Sigmoid colon (tissue), 7 donors: ENCODE data around the gene BNIP3. TPM values are rescaled to one million over a fixed set of nuclear protein-coding genes. Genes with fewer than 3 reads are reported as not detected.

Experiments used
- DNase-seq: peaks from one replicate; pipeline ENCODE4 v3.0.0-alpha.2; 2019
- H3K27ac ChIP-seq, 4 donors: fragments of 200-600 bp; sonication (generic); one replicate each; pipeline ENCODE4 v1.5.1; 2016 to 2019; ENCODE audit warnings: mild to moderate bottlenecking in 1 of 4
- H3K27me3 ChIP-seq, 3 donors: fragments of 200-600 bp; sonication (generic); one replicate each; pipeline ENCODE4 v1.5.1; 2019; ENCODE audit warnings: mild to moderate bottlenecking in 1 of 3
- H3K36me3 ChIP-seq, 4 donors: fragments of 200-600 bp; sonication (generic); one replicate each; pipeline ENCODE4 v1.5.1; 2016 to 2019
- H3K4me1 ChIP-seq, 4 donors: fragments of 200-600 bp; sonication (generic); one replicate each; pipeline ENCODE4 v1.5.1; 2017 to 2019
- H3K4me3 ChIP-seq, 4 donors: fragments of 200-600 bp; sonication (generic); one replicate each; pipeline ENCODE4 v1.5.1; 2017 to 2019; ENCODE audit warnings: mild to moderate bottlenecking in 2 of 4, moderate library complexity in 1 of 4
- H3K9me3 ChIP-seq, 4 donors: fragments of 200-600 bp in 3 of 4; sonication (generic) in 3 of 4; one replicate each; pipeline versions ENCODE4 v1.5.1 to v1.6.1; 2013 to 2019
- EP300 ChIP-seq, 4 donors: sonication (generic); formaldehyde crosslinking; IDR thresholded peaks; one replicate each; pipeline ENCODE4 v1.6.1; 2017; ENCODE audit warnings: antibody characterized with exemption in 4 of 4
- POLR2A ChIP-seq, 2 donors: fragments of 450-650 bp; IDR thresholded peaks; one replicate each; pipeline ENCODE4 v1.6.1; 2016; ENCODE audit warnings: antibody characterized with exemption in 2 of 2, mild to moderate bottlenecking in 2 of 2, moderate library complexity in 2 of 2
- POLR2AphosphoS5 ChIP-seq, 4 donors: sonication (generic); formaldehyde crosslinking; IDR thresholded peaks; one replicate each; pipeline ENCODE4 v1.6.1; 2017; ENCODE audit warnings: antibody characterized with exemption in 4 of 4
- WGBS, 2 donors: extraction: QIAGEN DNeasy Blood & Tissue Kit; methylation state at CpG; one replicate each; pipeline ENCODE4 v1.1.7; 2013; 5-methylcytosine and 5-hydroxymethylcytosine counted together
- intact Hi-C: fragments of 100-400 bp; cut with DNase I; formaldehyde crosslinking; loops from one replicate; pipeline ENCODE4 v1.15.1; 2023
- polyA plus RNA-seq, 3 donors: library from polyadenylated mRNA; stranded (reverse); fragments of 200-250 nt; gene quantifications; one replicate each; pipeline ENCODE4 v1.2.3, GENCODE V29; 2013
- total RNA-seq, 4 donors: library from RNA; depleted of rRNA; stranded (reverse); fragments of >200 nt; gene quantifications; one replicate each; pipeline ENCODE4 v1.1.0, GENCODE V29; 2016
- TF ChIP-seq, protein P1 (sequence below), 4 experiments: fragments of 450-650 bp in 3 of 4; fragments of 200-600 bp in 1 of 4; IDR thresholded peaks; one replicate each; pipeline ENCODE4 v1.5.1; 2016 to 2019; ENCODE audit warnings: antibody characterized with exemption in 4 of 4, mild to moderate bottlenecking in 3 of 4, moderate library complexity in 2 of 4
- donor health status: healthy with polysubstance abuse.
- donor health status: Bipolar disorder and iron deficiency.
- donor health status: healthy.

Gene BNIP3
- total and polyA plus RNA-seq, 7 donors: 3.9 to 125 (median 55.9) TPM

GRCh38 chr10:132023092-132023811 lies 41.5 kb upstream of the BNIP3 start:
- intact Hi-C loops: loop anchor here (1.0 to 5.0 kb wide), 4 partner anchors 42 to 138 kb away; partner anchors contain the start of genes BNIP3 and PPP2R2D
- no peak for TF ChIP-seq POLR2A (IDR thresholded peaks at IDR 0.05)
- TF ChIP-seq POLR2AphosphoS5 (IDR thresholded peaks at IDR 0.05): peak in 3 of 4 donors; percentile 7 to 35 (median 11)
- no peak for TF ChIP-seq EP300 (IDR thresholded peaks at IDR 0.05)
- TF ChIP-seq, protein P1, sequence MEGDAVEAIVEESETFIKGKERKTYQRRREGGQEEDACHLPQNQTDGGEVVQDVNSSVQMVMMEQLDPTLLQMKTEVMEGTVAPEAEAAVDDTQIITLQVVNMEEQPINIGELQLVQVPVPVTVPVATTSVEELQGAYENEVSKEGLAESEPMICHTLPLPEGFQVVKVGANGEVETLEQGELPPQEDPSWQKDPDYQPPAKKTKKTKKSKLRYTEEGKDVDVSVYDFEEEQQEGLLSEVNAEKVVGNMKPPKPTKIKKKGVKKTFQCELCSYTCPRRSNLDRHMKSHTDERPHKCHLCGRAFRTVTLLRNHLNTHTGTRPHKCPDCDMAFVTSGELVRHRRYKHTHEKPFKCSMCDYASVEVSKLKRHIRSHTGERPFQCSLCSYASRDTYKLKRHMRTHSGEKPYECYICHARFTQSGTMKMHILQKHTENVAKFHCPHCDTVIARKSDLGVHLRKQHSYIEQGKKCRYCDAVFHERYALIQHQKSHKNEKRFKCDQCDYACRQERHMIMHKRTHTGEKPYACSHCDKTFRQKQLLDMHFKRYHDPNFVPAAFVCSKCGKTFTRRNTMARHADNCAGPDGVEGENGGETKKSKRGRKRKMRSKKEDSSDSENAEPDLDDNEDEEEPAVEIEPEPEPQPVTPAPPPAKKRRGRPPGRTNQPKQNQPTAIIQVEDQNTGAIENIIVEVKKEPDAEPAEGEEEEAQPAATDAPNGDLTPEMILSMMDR (IDR thresholded peaks at IDR 0.05): peak; percentile 87 to 95 (median 90)
- Histone ChIP-seq H3K9me3 (no peaks in the 10 kb centered on the region), H3K27me3 (peaks cover 0 to 18% (median 0%) of the 10 kb centered on the region in 3 donors), H3K36me3 (no peaks in the 10 kb centered on the region), H3K4me1 (peaks cover 0 to 9% (median 8%) of the 10 kb centered on the region in 4 donors), H3K4me3 (peak overlapping the region; percentile 16 to 49 (median 42)), H3K27ac (peak overlapping the region in 1 of 4 donors; percentile 25)
- DNase-seq: peak; percentile 90
- WGBS, 2 donors: 14 to 19% methylated on average over 36 of the region's 36 CpGs

- Histone ChIP-seq H3K27ac (no peak overlapping the region), H3K36me3 (no peaks in the 10 kb centered on the region), H3K9me3 (no peaks in the 10 kb centered on the region), H3K4me1 (peaks cover 0 to 9% (median 8%) of the 10 kb centered on the region in 4 donors), H3K4me3 (no peak overlapping the region), H3K27me3 (peaks cover 0 to 11% (median 0%) of the 10 kb centered on the region in 3 donors)
- DNase-seq: peak; percentile 60
- TF ChIP-seq EP300 (IDR thresholded peaks at IDR 0.05): no peak
- TF ChIP-seq POLR2AphosphoS5 (IDR thresholded peaks at IDR 0.05): no peak
- TF ChIP-seq, protein P1 (IDR thresholded peaks at IDR 0.05): no peak
- TF ChIP-seq POLR2A (IDR thresholded peaks at IDR 0.05): no peak
- 86% methylated on average over 18 of the region's 18 CpGs for WGBS, 2 donors
- intact Hi-C loops: loop anchor here (5.0 kb wide), 2 partner anchors 120 kb away; partner anchors contain the start of gene PPP2R2D
Observed at GRCh38 chr10:132022241-132022640, 40.5 kb upstream of the BNIP3 start.

DNA sequence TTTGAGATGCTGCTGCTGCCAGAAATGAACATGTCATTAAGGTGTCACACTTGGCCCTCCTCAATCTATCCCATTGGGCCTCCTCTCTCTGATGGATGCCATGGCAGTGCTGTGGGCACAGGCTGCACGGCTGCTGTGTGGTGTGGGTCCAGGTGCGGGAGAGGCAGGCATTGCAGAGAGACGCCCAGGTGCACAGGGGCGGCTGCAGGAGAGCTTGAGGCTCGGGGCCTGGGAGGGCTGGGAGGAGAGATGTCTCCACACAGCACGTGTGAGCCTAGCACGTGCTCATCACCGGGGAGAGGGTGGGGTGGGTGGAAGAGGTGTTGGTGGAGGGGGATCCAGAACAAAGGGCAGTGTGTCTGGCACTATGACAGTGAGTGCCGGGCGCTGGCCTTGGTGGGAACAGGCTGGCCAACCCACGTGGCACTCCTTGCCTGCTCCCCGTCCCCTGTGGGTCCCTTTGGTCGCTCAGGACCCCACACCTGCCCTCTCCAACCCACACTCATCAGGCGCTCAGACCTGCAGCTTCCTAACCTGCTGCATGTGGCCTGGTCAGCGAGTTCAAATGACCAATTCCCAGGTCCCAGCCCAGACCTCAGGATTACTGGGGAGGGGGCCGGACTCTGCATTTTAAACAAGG lies 39.9 kb upstream of the BNIP3 start:
- 80 to 81% methylated on average over 16 of the region's 16 CpGs for WGBS, 2 donors
- intact Hi-C loops: loop anchor here (5.0 kb wide), 2 partner anchors 119 to 121 kb away; partner anchors contain the start of gene PPP2R2D
- Histone ChIP-seq H3K4me1 (peaks cover 0 to 9% (median 8%) of the 10 kb centered on the region in 4 donors), H3K27ac (no peak overlapping the region), H3K9me3 (no peaks in the 10 kb centered on the region), H3K27me3 (peaks cover 0 to 9% (median 0%) of the 10 kb centered on the region in 3 donors), H3K36me3 (no peaks in the 10 kb centered on the region), H3K4me3 (no peak overlapping the region)
- DNase-seq: peak; percentile 54
- TF ChIP-seq POLR2A (IDR thresholded peaks at IDR 0.05) (no peak), EP300 (IDR thresholded peaks at IDR 0.05) (no peak), POLR2AphosphoS5 (IDR thresholded peaks at IDR 0.05) (no peak)
- TF ChIP-seq, protein P1 (IDR thresholded peaks at IDR 0.05): no peak

GRCh38 chr10:132021046-132021445 lies 39.3 kb upstream of the BNIP3 start:
- H3K4me3 ChIP-seq: no peak overlapping the region
- intact Hi-C loops: loop anchor here (5.0 kb wide), 2 partner anchors 119 to 121 kb away; partner anchors contain the start of gene PPP2R2D
- no peaks in the 10 kb centered on the region for H3K9me3 ChIP-seq
- TF ChIP-seq EP300 (IDR thresholded peaks at IDR 0.05): no peak
- no peak for TF ChIP-seq POLR2A (IDR thresholded peaks at IDR 0.05)
- TF ChIP-seq, protein P1 (IDR thresholded peaks at IDR 0.05): no peak
- TF ChIP-seq POLR2AphosphoS5 (IDR thresholded peaks at IDR 0.05): no peak
- H3K27me3 ChIP-seq: peaks cover 0 to 9% (median 0%) of the 10 kb centered on the region in 3 donors
- WGBS, 2 donors: 95 to 96% methylated on average over 24 of the region's 24 CpGs
- no peak overlapping the region for H3K27ac ChIP-seq
- H3K36me3 ChIP-seq: no peaks in the 10 kb centered on the region
- H3K4me1 ChIP-seq: peaks cover 0 to 9% (median 8%) of the 10 kb centered on the region in 4 donors
- peak; percentile 45 for DNase-seq
